ENCODE results near the gene NHSL2.

Gene NHSL2

DNA sequence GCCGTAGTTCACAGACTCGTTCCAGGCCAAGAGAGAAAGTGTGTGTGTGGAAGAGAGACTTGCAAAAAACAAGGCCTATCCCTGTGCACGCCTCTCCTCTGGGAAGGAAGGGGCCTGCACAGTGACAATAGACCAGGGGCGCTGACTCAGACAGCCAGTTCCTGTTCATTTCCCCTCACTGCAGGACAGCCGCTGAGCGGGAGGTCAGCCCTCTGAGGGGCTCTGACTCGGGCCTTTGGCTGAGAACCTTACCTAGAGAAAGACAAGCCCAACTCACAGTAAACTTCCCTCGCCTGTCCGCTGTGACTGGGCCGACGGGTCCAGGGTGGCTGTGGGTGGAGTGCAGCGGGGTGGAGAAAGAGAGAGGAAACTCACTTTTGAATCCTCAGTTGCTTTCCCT is 169.0 kb downstream of the NHSL2 start:
- DNase-seq (ENCODE audit: low read depth), result no peak

DNA sequence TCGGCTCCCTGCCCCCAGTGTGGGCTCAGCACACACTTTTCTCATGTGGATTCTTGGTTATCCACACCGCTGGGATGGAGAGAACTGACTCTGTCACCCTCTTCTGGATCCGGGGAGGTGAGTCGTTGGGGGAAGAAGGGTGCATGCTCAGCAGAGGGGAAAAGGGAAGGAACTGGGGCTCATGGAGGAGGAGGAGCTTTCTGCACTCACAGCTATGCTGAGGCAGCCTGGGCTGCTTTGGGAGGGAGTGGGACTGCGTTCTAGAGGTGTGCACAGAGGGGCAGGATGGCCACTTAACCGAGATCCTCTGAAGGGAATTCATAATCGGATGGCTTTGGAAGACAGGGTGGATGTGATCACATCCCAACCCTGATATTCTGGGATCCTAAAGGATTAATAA is 169.5 kb downstream of the NHSL2 start:
- no peak for DNase-seq (ENCODE audit: low read depth)

DNA sequence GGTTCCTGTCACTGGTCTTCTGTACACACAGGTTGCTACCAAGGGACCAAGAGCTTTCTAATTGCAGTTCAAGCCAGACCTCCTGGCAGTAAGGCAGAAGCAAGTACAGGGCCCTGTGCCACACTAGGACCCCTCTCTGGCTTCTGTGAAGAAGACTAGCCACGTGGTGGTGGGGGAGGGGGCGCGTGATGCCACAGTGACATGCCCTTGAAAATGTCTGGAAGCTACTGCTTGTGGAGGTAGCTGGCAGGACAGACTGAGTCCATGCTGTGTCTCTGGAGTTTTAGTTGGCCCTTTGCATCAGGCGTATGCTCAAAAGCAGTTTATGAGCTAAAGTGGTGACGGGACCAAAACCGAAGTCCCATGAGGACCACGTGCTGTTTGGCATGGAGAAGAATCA is 170.2 kb downstream of the NHSL2 start:
- DNase-seq (ENCODE audit: low read depth), result no peak

DNA sequence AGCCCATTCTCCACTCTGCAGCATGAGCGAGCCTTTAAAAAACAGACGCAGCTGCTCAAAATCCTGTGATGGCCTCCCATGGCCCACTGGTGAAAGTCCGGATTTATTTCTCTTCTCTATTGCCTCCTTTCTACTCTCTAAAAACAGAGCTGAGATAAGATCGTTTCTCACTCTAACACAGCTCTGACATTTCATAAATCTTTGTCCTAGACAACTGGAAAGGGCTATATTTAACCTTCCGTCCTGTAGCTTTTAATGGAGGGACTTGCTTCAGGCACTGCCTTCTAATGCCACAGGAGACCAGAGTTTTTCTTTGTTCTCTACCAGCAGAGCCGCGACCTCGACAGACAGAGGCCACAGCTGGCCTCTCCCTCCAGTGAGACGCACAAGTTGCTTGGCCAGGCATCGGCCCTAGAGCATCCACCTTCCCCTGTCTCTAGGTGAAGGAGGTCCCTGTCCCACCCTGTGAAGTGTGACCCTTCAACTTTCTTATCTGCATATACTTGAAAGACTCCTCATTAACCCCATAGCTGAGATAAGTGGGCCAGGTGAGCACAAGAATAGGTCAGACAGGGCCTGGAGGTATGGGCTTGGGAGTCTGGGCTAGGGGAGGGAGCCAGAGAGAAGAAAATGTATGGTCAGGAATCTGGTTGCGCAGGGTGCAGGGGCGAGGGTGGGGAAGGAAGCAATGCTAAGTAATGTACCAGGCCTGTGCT is 171.1 kb downstream of the NHSL2 start:
- no peak for DNase-seq (ENCODE audit: low read depth)

DNA sequence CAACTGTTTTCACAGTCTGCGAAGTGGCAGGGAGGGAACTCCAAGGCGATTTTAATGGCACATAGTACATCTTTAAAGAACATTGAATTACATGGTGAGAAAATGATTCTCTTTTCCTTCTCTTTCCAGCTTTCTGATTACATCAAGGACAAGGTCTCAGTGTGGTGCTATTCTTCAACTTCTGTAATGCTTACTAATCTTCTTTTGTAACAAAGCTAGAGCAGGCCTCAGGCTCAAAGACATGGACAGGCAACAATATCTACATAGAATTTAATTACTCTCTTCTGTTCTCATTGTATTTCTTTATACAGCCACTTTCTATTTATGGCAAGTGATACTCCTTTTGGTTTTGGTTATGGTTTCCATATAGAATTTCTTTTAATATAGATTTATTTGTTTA is 172.6 kb downstream of the NHSL2 start:
- DNase-seq (ENCODE audit: low read depth), result no peak

DNA sequence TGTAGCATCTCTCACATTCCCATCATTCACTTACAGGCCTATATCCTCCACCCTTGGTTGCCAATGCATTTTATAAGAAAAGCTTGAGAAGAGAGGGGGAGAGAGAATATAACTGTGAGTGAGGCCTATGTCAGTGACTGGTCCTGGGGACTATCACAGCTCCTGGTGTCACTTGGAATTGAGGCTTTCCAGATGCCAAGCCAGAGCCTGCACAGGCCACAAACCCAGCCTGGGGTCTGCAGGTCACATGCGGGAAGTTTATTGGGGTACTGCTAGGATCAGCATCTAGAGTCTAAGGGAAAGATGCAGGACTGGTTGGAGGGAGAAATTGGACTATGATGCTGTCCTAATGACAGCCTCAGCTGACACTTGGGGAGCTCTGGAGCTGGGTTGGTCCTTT is 173.5 kb downstream of the NHSL2 start:
- DNase-seq (ENCODE audit: low read depth), result no peak

DNA sequence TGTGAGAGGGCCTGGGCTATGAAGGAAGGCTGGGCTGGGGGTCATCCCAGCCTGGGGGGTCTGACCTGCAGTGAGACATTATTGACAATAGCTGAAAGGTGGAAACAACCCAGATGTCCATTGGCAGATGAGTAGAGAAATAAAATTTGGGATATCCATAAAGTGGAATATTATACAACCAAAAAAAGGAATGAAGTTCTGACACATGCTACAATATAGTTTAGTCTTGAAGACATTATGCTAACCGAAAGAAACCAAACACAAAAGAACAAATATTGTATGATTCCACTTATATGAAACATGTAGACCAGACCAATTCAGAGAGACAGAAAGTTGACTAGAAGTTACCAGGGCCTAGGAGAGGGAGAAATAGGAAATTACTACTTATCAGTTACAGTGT is 176.3 kb downstream of the NHSL2 start:
- DNase-seq (ENCODE audit: low read depth), result no peak

DNA sequence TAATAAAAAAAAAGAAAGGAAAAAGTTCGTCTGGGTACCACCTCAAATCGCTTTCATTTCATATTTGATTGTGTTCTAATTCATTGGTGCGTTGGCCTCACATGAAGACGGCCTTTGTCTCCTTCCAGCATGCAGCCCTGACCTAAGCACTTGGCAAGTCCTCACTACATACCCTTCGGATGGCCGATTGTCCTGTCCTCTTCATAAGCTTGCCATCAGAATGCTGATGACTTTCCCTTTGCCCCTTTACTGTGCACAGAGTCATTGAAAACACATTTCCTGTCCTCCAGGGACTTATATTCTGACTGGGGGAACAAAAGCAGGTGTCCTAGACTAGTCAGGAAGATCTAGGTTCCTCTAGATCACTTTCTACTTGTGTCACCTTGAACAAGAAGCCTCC is 178.1 kb downstream of the NHSL2 start:
- no peak for DNase-seq (ENCODE audit: low read depth)

DNA sequence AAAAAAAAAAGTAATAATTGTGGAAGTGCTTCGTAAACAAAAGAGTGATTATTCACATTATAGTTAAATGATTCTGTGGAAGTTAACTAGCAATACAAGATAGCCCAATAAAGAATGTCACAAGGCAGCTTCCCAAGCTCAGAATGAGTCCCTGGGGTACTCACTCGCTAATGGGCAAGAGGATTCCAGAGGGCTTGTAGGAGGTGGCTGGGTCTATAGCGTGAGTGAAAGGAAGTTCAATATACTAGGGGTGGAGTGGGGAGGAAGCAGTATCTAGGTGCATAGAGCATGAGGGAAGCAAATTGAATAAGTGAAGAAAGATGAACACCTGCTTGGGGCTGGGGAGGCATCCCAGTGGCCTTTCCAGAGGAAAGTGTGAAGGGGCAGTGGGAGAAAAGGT is 178.6 kb downstream of the NHSL2 start:
- no peak for DNase-seq (ENCODE audit: low read depth)

DNA sequence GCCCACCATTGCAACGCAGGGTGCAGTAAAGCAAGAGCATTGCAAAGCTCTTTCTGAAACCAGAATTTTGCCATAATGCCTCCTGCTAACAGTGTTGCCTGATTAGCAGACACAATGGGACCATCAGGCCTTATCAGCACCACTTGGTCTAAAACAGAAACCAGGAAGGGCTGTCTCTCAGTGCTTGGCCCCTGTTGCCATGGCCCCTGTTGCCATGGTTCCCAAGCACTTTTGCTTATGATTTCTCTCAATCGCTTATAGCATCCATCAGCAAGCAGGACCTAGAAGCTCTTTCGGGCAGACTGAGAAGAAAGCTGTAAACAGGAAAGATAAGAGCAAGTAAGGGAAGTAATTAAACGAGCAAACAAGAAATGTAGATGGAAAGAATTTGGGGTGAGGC is 184.2 kb downstream of the NHSL2 start:
- peak; percentile 75 for DNase-seq (ENCODE audit: low read depth)

DNA sequence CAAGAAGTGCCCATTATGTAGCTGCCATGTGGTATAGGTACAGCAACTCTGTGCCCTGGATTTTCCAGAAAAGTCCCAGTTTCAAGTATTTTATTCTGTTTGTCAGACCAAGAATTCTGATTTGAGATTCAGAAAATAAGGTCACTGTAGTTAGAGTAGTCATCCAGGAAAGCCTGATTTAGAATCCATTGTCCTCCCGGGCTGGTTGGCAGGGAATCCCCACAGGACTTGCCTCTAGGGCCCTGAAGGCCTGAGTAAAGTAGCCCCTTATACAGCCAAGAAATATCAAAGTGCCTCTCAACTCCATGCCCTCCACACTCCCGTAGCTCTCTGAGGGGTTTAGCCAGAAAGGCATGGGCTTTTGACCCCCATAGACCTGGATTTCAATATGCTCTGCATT is 184.7 kb downstream of the NHSL2 start:
- no peak for DNase-seq (ENCODE audit: low read depth)

DNA sequence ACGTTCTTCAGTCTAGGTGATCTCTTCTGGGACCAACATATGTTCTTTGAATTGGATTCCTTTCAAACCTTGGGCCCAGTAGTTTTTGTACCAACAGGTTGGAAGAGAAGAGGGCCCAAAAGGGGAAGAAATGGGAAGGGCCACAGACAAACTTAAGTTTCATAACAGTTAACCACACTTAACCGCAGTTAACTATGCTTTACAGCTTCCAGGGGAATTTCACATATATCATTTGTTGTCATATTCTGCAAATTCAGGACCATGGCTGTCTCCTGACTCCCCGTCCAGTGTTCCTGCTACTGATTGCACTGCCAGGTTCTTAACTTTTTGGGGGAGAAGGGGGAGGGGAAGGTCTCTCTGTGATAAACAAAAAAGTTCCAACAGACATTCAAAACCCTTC is 186.5 kb downstream of the NHSL2 start:
- no peak for DNase-seq (ENCODE audit: low read depth)

DNA sequence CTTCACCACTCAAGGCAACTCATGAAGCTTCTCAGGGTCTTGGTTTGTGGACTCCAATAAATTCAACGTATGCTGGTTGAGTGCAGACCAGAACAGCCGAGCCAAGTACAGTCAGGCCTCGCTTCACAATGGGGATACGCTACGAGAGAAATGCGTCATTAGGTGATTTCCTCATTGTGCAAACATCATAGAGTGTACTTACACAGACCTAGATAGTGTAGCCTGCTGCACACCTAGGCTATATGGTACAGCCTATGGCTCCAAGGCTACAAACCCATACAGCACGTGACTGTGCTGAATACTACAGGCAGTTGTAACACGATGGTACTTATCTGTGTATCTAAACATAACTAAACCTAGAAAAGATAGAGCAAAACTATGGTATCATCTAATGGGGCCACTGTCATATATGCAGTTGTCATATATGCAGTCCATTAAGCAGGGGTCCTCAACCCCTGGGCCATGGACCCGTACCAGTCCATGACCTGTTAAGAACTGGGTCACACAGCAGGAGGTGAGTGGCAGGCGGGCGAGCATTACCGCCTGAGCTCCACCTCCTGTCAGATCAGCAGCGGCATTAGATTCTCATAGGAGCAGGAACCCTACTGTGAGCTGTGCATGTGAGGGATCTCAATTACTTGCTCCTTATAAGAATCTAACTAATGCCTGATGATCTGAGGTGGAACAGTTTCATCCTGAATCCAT is 189.6 kb downstream of the NHSL2 start:
- DNase-seq (ENCODE audit: low read depth), result peak; percentile 47

DNA sequence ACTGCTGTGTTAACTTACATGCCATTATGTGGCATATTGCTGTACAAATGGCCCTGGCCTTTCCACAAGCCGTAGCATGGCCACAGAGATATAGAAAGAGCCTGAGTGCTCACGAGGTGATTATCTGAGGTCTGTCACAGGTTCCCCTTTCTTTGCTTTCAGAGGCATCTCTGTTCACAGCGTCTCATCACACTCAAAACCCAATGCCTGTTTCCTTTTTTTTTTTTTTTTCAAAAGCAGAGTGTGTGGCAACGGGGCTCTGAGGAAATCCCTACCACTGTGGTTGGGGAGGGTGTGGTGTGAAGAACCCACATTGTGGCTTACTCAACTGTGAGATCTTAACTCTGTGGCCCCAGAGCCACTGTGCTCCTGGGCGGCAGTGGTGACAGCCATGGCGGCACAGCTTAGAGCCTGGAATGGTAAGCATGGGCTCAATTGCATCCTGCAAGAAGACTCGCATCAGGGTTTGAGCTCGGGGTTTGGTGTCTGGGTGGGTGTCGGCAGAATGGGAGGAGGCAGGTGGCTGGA is 190.2 kb downstream of the NHSL2 start:
- peak; percentile 70 for DNase-seq (ENCODE audit: low read depth)

DNA sequence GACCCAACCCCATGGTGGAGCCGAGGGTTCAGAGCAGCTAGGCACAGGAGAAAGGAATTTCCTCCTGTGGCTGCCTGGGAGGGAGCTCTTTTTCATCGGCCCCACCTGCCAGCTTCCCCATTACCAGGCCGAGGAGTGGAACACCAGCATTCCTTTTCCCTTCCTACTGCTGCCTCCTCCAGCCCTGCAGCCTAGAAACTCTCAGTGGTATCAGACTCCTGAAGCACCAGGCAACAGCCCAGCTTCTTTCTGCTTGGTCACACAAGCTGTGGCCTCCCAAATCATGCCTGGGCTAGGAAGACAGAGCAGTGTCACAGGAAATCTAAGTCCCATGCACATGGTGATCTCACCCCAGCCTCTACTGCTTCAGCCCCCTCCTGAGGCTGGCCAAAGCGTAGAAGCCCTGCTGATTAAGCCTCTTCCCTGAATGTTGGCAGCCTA is 191.0 kb downstream of the NHSL2 start:
- no peak for DNase-seq (ENCODE audit: low read depth)

DNA sequence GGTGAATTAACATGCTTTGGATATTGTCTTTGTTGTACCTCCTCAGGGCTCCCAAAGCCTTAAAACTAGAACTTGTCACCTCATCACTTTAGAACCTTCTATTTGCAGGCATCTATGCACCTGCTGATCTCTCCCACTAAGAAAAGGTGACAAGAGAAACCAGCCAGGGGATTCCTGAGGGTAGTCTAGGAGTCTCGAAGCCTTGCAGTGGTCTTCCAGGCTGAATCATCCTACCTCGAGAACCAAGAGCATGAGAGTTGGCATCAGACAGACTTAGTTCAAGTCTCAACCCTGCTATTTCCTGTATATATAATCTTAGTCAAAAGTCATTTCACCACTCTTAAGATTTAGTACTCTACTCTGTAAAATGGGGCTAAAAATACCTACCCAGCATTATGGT is 191.5 kb downstream of the NHSL2 start:
- no peak for DNase-seq (ENCODE audit: low read depth)

DNA sequence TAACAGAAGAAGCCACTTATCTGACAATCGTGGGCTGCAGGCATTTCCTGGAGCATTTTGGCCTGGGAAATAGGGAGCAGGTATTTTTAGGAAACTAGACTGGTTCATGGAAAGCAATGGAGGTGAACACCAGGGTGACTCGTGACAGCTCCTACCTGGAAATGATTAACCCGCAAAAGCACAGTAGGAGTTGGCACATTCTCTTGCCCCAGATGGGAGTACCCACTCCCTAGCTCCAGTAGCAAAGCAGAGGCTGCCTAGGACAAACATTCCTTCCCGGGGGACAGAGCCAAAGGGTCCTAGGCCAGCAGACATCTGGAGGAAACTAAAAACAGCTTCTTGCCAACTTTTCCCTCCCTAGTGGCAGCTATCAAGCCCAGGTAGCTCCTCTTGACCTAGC is 192.1 kb downstream of the NHSL2 start:
- DNase-seq (ENCODE audit: low read depth), result no peak

DNA sequence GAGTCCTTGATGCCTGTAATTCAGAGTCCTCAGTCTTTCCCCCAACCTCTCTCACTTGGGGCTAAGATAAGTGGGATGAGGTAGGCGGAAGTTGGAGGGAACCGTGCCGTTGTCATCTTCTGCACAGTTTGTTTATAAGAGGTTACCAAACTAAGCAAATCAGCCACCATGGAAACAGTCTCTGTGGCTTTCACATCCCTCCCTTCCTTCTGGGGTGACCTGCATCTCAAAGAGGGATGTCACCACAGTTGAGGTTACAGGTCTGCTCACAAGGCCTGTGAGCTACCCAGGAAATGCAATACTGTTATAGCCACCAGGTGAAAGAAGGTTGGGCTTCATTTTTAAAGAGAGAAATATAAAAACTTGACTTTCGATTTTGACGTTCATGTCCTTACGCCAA is 194.8 kb downstream of the NHSL2 start:
- peak; percentile 72 for DNase-seq (ENCODE audit: low read depth)

DNA sequence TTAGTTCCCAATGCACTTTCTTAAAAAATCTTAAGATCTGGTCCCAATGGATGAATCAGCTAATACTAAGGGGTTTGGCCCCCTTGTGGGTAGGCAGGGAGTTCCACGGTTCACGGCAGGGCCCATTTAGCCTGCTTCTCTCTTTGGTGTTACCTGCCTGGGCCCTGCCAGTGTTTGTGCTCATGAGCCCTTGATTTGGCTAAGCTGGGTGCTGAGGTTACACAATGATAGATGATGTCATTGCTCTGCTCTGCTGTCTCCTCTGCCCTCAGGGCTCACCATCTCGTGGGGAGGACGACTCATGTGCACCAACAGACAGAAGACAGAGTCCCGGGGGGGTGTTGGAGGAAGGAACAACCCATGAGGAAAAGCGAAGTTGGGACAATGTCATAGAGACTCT is 196.7 kb downstream of the NHSL2 start:
- DNase-seq (ENCODE audit: low read depth), result peak; percentile 38

DNA sequence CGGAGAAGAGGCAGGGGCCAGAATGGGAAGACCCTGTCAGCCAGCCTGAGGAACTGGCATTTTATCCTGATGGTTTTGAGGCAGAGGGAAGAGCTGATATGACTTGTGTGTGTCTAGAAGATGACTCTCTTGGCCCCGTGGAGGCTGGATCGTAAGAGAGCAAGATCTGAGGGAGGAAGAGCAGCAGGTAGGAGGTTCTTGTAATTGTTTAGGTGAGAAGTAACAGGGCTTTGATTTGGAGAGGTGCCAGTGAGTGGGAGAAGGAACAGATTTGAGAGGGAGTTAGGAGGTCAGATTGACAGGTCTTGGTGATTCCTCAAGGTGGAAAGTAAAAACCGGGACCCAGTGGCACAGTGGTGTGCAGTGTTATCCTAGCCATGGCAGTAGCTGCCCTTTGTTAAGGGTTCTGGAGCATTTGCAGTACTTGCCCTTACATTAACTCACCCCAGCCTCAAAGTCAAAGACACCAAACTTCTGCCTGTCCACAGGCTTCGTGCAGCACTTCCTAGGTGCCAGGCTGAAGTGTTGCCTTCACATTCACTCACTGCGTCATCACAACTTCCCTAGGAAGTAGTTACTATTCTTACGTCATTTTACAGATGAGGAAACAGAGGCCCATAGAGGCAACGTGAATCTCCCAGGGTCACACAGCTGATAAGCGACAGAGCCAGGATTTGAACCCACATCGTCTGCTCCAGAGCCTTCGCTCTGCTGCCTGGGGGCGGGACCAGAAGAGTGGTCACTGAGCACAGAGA is 197.4 kb downstream of the NHSL2 start:
- DNase-seq (ENCODE audit: low read depth), result no peak

DNA sequence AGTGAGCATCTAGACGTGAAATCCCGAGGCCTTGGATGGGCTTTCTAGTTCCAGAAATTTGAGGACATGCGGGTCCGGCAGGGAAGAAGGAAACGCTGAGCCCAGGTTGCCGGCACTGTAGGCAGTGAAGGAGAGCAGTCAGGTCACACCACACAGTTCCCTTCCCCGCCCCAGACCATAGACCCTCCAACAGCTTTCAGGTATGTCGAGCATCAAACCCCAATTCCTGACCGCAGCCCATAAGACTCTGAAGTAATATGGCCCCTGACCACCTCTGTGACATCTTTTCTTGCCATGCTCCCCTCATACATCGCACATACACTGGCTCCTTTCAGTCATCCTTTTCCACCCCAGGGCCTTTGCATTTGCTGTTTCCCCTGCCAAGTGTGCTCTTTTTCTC is 198.0 kb downstream of the NHSL2 start:
- no peak for DNase-seq (ENCODE audit: low read depth)

DNA sequence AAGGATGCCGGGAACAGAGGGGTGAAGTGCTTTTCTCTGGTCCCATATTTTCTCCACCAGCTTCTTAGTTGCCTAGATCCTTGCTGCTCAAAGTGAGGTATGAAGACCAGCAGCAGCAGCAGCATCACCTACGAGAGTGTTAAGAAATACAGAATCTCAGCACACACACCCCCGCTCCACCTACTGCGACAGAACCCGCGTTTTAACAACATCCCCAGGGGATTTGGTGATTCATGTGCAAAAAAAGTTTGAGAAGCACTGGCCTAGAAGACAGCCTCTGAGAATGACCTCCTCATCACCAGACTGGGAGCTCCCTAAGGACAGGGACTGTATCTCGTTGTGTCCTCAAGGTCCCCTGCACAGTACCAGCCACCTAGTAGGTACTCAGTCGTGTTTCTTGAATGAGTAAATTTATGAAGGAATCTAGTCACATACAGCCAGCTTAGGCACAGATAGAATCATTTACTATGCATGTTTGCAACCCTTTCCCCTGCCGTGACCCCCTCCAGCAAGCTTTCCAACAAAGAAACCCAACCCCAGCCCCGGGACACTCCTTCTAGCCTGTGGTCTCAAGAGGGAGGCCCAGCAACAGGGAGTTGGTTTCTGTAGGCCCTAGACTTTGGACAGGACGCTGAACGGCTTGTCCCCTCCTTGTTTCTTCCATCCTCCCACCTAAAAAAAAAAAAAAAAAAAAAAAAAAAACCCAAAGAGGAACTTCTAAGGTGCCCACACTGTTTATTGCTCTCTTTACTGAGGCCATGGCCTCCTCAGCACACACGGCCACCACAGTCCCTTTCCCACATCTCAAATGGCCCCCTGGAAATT is 199.6 kb downstream of the NHSL2 start:
- no peak for DNase-seq (ENCODE audit: low read depth)

Data from T-helper 22 cell (primary cell).